SU-DHL-6 (cell line): ENCODE data around the gene STEAP4.

ENCODE experiments used
- H2AFZ ChIP-seq: fragments of 200-600 bp; sonication (generic); 2 replicates; pipeline ENCODE4 v1.6.1; 2014; ENCODE audit warnings: low read depth, mild to moderate bottlenecking, moderate library complexity, mixed read lengths, antibody characterized with exemption, low read length; ENCODE audit not compliant: severe bottlenecking
- H3F3A ChIP-seq: fragments of 200-600 bp; shearing (Covaris generic); 2 replicates; pipeline ENCODE4 v1.6.0; 2016; ENCODE audit warnings: antibody characterized with exemption, mild to moderate bottlenecking; ENCODE audit not compliant: insufficient read depth
- H3K27ac ChIP-seq: fragments of 200-600 bp; sonication (generic); 2 replicates; pipeline ENCODE4 v1.5.1; 2016; ENCODE audit warnings: low read depth, mild to moderate bottlenecking, low read length, moderate library complexity, mixed read lengths
- H3K27me3 ChIP-seq: fragments of 200-600 bp; sonication (generic), shearing (Covaris generic); 2 replicates; pipeline ENCODE4 v1.6.0; 2014; ENCODE audit warnings: mild to moderate bottlenecking, low read length
- H3K36me3 ChIP-seq: fragments of 200-600 bp; sonication (generic); 2 replicates; pipeline ENCODE4 v1.6.1; 2014; ENCODE audit warnings: mild to moderate bottlenecking, low read length, mixed read lengths
- H3K4me2 ChIP-seq: fragments of 300-600, 200-600 bp; shearing (Covaris generic), sonication (generic); 2 replicates; pipeline ENCODE4 v1.6.0; 2014; ENCODE audit warnings: low read length, low read depth, mild to moderate bottlenecking; ENCODE audit not compliant: poor library complexity, severe bottlenecking
- H3K4me3 ChIP-seq: fragments of 200-600 bp; sonication (generic); 2 replicates; pipeline ENCODE4 v1.5.1; 2014; ENCODE audit warnings: antibody characterized with exemption, low read length, mild to moderate bottlenecking, mixed read lengths; ENCODE audit not compliant: insufficient read depth, poor library complexity, severe bottlenecking
- H3K79me2 ChIP-seq: fragments of 200-600 bp; sonication (generic); 2 replicates; pipeline ENCODE4 v1.6.1; 2014; ENCODE audit warnings: mild to moderate bottlenecking, low read length, moderate library complexity; ENCODE audit not compliant: insufficient read depth
- H3K9ac ChIP-seq: fragments of 200-600 bp; sonication (generic); 2 replicates; pipeline ENCODE4 v1.7.0; 2014; ENCODE audit warnings: mild to moderate bottlenecking, low read length
- H3K9me2 ChIP-seq: fragments of 200-600 bp; sonication (generic); replicated peaks from 2 replicates; pipeline ENCODE4 v1.6.1; 2014; ENCODE audit warnings: low read length; ENCODE audit not compliant: insufficient read depth
- H3K9me3 ChIP-seq: fragments of 200-600 bp; sonication (generic); 2 replicates; pipeline ENCODE4 v1.6.1; 2014; ENCODE audit warnings: low read length, mixed read lengths; ENCODE audit not compliant: insufficient read depth
- H4K20me1 ChIP-seq: fragments of 200-600 bp; sonication (generic); 2 replicates; pipeline ENCODE4 v1.6.1; 2014; ENCODE audit warnings: low read depth, mild to moderate bottlenecking, antibody characterized with exemption, low read length, moderate library complexity, mixed read lengths
- EZH2phosphoT487 ChIP-seq: fragments of 200-600 bp; sonication (generic), shearing (Covaris generic); conservative IDR thresholded peaks from 2 replicates; pipeline ENCODE4 v1.6.1; 2018; ENCODE audit warnings: mild to moderate bottlenecking, antibody characterized with exemption, low read length, moderate library complexity, mixed read lengths
- TF ChIP-seq, protein P1 (sequence below): fragments of 200-600 bp; sonication (generic); IDR thresholded peaks from one replicate; pipeline ENCODE4 v1.5.1; 2017; ENCODE audit warnings: antibody characterized with exemption, mild to moderate bottlenecking, low read length, moderate library complexity; ENCODE audit not compliant: insufficient read depth, poor library complexity, severe bottlenecking

Gene STEAP4

DNA sequence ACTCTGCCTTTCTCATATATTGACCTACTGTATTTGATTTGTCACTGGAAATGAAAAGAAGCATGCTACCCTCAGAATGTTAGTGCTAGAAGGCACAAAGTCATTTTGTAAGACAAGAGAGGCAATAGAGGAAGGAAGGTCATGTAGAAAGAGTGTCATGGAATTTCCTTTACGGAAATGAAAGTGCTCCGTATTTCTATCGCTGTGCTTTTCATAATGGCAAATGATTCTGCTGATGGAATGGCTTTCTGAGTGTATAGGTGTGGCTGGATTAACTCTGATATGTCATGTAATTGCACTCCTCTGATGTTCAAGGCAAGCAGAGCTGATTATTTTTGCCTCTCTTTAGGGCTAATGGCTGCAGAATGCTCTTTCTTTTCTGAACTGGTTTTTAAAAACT lies 15.5 kb upstream of the STEAP4 start:
- no peak overlapping the region for H3K9ac ChIP-seq
- no peaks in the 10 kb centered on the region for H3K36me3 ChIP-seq
- no peaks in the 10 kb centered on the region for H3K9me3 ChIP-seq
- no peak for TF ChIP-seq EZH2phosphoT487
- TF ChIP-seq, protein P1, sequence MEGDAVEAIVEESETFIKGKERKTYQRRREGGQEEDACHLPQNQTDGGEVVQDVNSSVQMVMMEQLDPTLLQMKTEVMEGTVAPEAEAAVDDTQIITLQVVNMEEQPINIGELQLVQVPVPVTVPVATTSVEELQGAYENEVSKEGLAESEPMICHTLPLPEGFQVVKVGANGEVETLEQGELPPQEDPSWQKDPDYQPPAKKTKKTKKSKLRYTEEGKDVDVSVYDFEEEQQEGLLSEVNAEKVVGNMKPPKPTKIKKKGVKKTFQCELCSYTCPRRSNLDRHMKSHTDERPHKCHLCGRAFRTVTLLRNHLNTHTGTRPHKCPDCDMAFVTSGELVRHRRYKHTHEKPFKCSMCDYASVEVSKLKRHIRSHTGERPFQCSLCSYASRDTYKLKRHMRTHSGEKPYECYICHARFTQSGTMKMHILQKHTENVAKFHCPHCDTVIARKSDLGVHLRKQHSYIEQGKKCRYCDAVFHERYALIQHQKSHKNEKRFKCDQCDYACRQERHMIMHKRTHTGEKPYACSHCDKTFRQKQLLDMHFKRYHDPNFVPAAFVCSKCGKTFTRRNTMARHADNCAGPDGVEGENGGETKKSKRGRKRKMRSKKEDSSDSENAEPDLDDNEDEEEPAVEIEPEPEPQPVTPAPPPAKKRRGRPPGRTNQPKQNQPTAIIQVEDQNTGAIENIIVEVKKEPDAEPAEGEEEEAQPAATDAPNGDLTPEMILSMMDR: no peak
- no peak overlapping the region for H3K4me2 ChIP-seq
- H3K9me2 ChIP-seq: no peaks in the 10 kb centered on the region
- H2AFZ ChIP-seq: no peak overlapping the region
- no peaks in the 10 kb centered on the region for H4K20me1 ChIP-seq
- no peak overlapping the region for H3K27ac ChIP-seq
- H3K27me3 ChIP-seq: no peaks in the 10 kb centered on the region
- no peaks in the 10 kb centered on the region for H3K79me2 ChIP-seq
- no peak overlapping the region for H3K4me3 ChIP-seq
- H3F3A ChIP-seq: no peaks in the 10 kb centered on the region

DNA sequence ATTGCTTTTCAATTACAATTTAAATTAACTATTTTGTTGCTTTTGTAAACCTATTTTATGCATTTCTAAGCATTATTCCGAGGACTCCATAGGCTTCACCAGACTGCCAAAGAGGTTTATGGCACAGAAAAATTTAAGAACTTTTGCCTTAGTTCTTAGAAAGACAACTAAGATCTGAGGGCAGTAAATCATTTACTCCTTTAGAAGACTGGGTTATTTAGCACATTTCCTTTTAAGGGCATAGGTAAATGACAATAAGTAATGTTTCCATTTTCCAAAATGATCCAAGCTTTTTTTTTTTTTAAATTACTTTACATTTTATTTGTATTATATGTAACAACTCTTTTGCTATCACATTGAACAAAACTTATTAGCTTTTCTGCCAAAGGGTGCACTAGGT lies 15.0 kb upstream of the STEAP4 start:
- Histone ChIP-seq H3K9me3 (no peaks in the 10 kb centered on the region), H2AFZ (no peak overlapping the region), H3K27ac (no peak overlapping the region), H3K9me2 (no peaks in the 10 kb centered on the region), H3K4me2 (no peak overlapping the region), H3F3A (no peaks in the 10 kb centered on the region), H4K20me1 (no peaks in the 10 kb centered on the region), H3K36me3 (no peaks in the 10 kb centered on the region), H3K9ac (no peak overlapping the region), H3K4me3 (no peak overlapping the region), H3K79me2 (no peaks in the 10 kb centered on the region), H3K27me3 (no peaks in the 10 kb centered on the region)
- no peak for TF ChIP-seq EZH2phosphoT487
- TF ChIP-seq, protein P1: no peak

GRCh38 chr7:88318196-88318595 lies 11.5 kb upstream of the STEAP4 start:
- Histone ChIP-seq H3K9me3 (no peaks in the 10 kb centered on the region), H3F3A (no peaks in the 10 kb centered on the region), H2AFZ (no peak overlapping the region), H3K9me2 (no peaks in the 10 kb centered on the region), H3K79me2 (no peaks in the 10 kb centered on the region), H4K20me1 (no peaks in the 10 kb centered on the region), H3K27me3 (no peaks in the 10 kb centered on the region), H3K36me3 (no peaks in the 10 kb centered on the region), H3K9ac (no peak overlapping the region), H3K4me2 (no peak overlapping the region), H3K27ac (no peak overlapping the region), H3K4me3 (no peak overlapping the region)
- TF ChIP-seq, protein P1: no peak
- no peak for TF ChIP-seq EZH2phosphoT487
